Right cardiac atrium (tissue), 5 donors: Measurements from ENCODE around the gene EPS15. TPM values are rescaled to one million over a fixed set of nuclear protein-coding genes. Genes with fewer than 3 reads are reported as not detected.
"Not testable (repeated sequence)": the region's sequence is repeated elsewhere in the genome, so short reads cannot be mapped to it uniquely, and the experiment has no call there.

Experiments used
- ATAC-seq, 2 donors: fragments of 200-7000 bp; cut with Tn5 transposase; one replicate each; pipeline versions ENCODE4 v1.8.0 to v1.9.1; 2020; ENCODE audit warnings: moderate library complexity in 2 of 2, mild to moderate bottlenecking in 1 of 2
- DNase-seq, 3 donors: peaks; one replicate each; pipeline ENCODE4 v3.0.0-alpha.2; 2020
- H3K27ac ChIP-seq: one replicate; pipeline ENCODE4 v1.5.1; 2013; ENCODE audit warnings: mild to moderate bottlenecking, low read length, control low read depth, moderate library complexity
- H3K27me3 ChIP-seq: one replicate; pipeline ENCODE4 v1.6.1; 2013; ENCODE audit not compliant: control insufficient read depth, insufficient read depth
- H3K4me1 ChIP-seq: one replicate; pipeline ENCODE4 v1.6.1; 2013; ENCODE audit warnings: low read length; ENCODE audit not compliant: control insufficient read depth, insufficient read depth
- H3K4me3 ChIP-seq: one replicate; pipeline ENCODE4 v1.5.1; 2013; ENCODE audit warnings: low read length, control low read depth
- H3K9me3 ChIP-seq: one replicate; pipeline ENCODE4 v1.6.1; 2013; ENCODE audit warnings: low read length; ENCODE audit not compliant: control insufficient read depth
- WGBS: extraction: QIAGEN DNeasy Blood & Tissue Kit; methylation state at CpG from one replicate; pipeline ENCODE4 v1.1.7; 2013; 5-methylcytosine and 5-hydroxymethylcytosine counted together
- intact Hi-C, 4 donors: fragments of 100-400 bp; cut with DNase I; formaldehyde crosslinking; loops; one replicate each; pipeline versions ENCODE4 v1.11.0 to v1.14.0; 2022 to 2023
- polyA plus RNA-seq: library from polyadenylated mRNA; stranded (reverse); fragments of 200-250 nt; gene quantifications from one replicate; pipeline ENCODE4 v1.2.3, GENCODE V29; 2013
- total RNA-seq, 4 donors: library from RNA; stranded (reverse); fragmentation: NEBNext Ultra II Directional; extraction: Animal tissue kit (Norgen Biotek cat#: 25700); gene quantifications; one replicate each; pipeline ENCODE4 v1.2.1, GENCODE V29; 2021
- donor health status: healthy with polysubstance abuse.
- donor health status: DM: no; HTN: yes; CAD: no.
- donor health status: DM: no; HTN: no; CAD: no.
- donor health status: DM: no; HTN: yes; CAD: no; lungs with severe emphysema.
- donor health status: DM: yes; HTN: yes; CAD: no.

Gene EPS15
- total and polyA plus RNA-seq, 5 donors: 26.0 to 87.5 (median 74.4) TPM

DNA sequence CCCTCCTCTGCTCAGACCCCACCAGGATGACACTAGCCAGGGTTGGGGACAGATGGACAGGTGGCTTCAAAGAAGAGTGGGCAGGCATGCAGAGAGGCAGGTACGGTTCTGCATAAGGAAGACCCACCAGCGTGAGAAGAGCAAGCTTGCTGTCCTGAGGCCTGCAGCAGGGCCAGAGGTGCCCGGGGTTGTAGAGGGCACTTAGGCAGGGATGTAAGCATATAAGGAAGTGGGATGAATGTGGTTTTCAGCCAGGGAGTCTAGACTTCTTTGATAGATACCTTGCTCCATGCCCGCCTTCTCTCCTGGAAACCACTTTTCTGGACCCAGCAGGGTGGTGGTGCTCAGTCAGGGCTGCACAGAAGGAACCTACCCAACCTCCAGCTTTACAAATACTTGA is 190.1 kb downstream of the EPS15 start:
- 94% methylated on average over 4 of the region's 4 CpGs for WGBS
- peaks cover 7% of the 10 kb centered on the region for H3K4me1 ChIP-seq
- H3K4me3 ChIP-seq: no peak overlapping the region
- no peaks in the 10 kb centered on the region for H3K27me3 ChIP-seq
- no peaks in the 10 kb centered on the region for H3K9me3 ChIP-seq
- ATAC-seq (no peak), DNase-seq (peak in 1 of 3 donors; percentile 27)
- no peak overlapping the region for H3K27ac ChIP-seq
- intact Hi-C loops: no loop called here

DNA sequence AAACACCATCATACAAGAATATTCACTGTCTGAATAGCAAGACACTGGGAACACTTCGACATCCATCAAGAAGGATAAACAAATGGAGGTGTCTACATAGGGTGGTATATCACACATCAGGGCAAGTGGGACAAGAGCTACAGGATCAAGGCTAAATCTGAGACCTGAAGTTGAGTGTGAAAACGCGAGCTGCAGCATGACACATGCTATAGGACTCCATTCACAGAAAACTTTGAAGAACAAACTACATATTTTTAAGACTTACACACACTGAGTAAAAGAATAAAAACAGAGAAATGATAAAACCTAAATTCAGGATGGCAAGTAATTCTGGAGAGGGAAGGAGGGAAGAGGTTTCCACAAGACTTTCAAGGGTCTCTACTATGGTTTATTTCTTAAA is 190.8 kb downstream of the EPS15 start:
- H3K27ac ChIP-seq: no peak overlapping the region
- 91% methylated on average over 3 of the region's 3 CpGs for WGBS
- peaks cover 7% of the 10 kb centered on the region for H3K4me1 ChIP-seq
- intact Hi-C loops: no loop called here
- no peaks in the 10 kb centered on the region for H3K27me3 ChIP-seq
- no peak for DNase-seq
- no peaks in the 10 kb centered on the region for H3K9me3 ChIP-seq
- no peak overlapping the region for H3K4me3 ChIP-seq
- no peak for ATAC-seq

DNA sequence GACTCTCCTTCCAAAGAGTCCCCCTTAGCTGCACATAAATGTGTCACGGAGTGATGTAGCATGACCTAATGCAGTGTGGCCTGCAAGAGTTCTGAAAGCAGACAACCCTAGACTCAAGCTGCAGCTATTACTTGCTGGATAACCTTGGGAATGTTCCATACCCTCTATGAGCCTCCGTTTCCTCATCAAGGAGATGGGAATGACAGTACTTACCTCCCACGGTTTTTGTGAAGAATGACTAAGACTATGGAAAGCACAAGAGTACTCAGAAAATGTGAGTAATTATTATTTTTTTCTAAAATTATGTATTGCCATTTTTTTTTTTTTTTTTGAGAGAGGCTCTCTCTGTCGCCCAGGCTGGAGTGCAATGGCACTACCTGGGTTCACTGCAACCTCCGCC is 191.7 kb downstream of the EPS15 start:
- no peaks in the 10 kb centered on the region for H3K27me3 ChIP-seq
- WGBS: 84% methylated on average over 5 of the region's 5 CpGs
- no peaks in the 10 kb centered on the region for H3K9me3 ChIP-seq
- ATAC-seq: no peak
- H3K27ac ChIP-seq: no peak overlapping the region
- no peak for DNase-seq
- H3K4me3 ChIP-seq: no peak overlapping the region
- intact Hi-C loops: no loop called here
- peaks cover 7% of the 10 kb centered on the region for H3K4me1 ChIP-seq

DNA sequence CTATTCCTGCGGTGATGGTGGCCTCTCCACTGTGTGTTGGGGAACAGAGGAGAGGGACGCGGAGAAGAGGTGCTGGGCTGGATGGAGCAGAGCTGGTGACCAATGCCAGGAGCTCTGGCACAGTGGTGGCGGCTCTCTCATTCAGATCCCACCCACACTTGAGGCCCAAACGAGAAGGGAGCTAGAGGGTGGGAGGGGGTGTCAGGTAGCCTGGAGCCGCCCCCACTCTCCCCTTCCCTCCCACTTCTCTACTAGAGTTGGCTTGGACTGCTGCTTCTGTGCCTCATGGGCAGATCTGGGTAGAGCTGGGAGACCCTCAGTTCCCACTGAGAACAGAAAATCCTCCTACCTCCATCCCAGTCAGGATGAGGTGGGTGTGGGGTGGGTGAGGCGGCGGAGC is 192.2 kb downstream of the EPS15 start:
- DNase-seq (peak in 1 of 3 donors; percentile 50), ATAC-seq (peak; percentile 19 to 23)

DNA sequence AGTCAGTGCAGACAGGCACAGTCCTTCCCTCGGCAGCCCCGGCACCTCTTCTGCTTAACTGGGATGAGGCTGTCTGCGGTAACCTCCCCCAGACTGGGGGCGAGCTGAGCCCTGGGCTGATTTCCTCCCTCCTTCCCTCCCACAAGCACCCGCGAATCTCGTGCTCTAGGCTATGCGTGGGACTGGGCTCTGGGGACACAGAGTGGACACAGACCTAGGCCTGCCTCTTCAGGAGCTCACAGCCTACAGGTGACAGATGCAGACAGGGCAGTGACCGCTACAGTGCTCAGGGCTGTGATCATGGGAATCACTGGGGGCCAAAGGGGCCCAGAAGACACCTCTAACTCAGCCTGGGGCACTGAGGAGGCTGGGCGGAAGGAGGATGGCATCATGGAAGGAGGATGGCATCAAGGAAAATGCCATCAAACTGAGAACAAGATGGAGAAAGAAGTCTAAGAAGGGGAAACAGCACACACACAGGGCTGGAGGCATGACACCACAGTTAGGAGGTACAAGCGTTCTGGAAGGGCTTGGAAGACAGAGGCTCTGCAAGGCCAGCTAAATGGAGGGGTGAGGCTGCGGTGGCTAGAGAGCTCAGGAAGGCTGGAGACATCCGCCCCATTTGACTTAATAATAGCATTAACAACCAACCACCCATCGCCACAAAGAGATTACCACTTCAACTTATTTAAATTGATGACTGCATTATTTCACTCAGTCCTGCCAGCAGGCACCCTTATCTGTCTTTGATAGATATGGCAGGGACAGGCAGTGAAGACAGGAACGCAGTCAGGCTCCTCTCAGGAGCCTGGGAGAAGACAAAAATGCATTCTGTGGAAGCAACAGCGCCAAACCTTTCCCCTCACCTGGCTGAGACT is 192.9 kb downstream of the EPS15 start:
- peak overlapping the region; percentile 63 for H3K27ac ChIP-seq
- ATAC-seq (peak; percentile 15 to 40), DNase-seq (peak in 1 of 3 donors; percentile 41)
- peaks cover 7% of the 10 kb centered on the region for H3K4me1 ChIP-seq
- no peaks in the 10 kb centered on the region for H3K9me3 ChIP-seq
- intact Hi-C loops: no loop called here
- 61% methylated on average over 16 of the region's 16 CpGs for WGBS
- no peaks in the 10 kb centered on the region for H3K27me3 ChIP-seq
- H3K4me3 ChIP-seq: no peak overlapping the region

More for the DNA sequence above, 192.2 kb downstream of the EPS15 start:
- Histone ChIP-seq H3K4me3 (no peak overlapping the region), H3K27me3 (no peaks in the 10 kb centered on the region), H3K9me3 (no peaks in the 10 kb centered on the region), H3K27ac (peak overlapping the region; percentile 51), H3K4me1 (peaks cover 7% of the 10 kb centered on the region)
- intact Hi-C loops: no loop called here
- WGBS: 64% methylated on average over 8 of the region's 8 CpGs

DNA sequence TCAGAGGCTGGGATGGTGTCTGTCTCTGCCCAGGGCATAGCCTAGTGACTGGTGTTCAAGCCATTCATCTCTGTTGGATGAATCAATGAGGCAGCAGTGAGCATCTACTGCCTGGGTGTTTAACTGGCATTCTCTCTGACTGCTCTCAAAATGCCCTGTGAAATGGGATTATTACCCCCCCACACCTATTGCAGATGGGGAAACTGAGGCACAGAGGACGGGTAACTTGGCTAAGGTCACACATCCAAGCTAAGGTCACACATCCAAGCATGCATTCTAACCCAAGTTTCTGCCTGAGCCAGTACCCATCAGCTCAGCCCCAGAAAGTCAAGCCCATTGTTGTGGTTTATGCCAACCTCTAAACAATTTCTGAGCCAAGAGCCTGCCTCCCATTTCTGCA is 193.7 kb downstream of the EPS15 start:
- intact Hi-C loops: no loop called here
- WGBS: 55% methylated on average over 1 of the region's 1 CpG
- Histone ChIP-seq H3K4me1 (peaks cover 7% of the 10 kb centered on the region), H3K27ac (no peak overlapping the region), H3K9me3 (no peaks in the 10 kb centered on the region), H3K27me3 (no peaks in the 10 kb centered on the region), H3K4me3 (no peak overlapping the region)
- ATAC-seq (no peak), DNase-seq (no peak)

DNA sequence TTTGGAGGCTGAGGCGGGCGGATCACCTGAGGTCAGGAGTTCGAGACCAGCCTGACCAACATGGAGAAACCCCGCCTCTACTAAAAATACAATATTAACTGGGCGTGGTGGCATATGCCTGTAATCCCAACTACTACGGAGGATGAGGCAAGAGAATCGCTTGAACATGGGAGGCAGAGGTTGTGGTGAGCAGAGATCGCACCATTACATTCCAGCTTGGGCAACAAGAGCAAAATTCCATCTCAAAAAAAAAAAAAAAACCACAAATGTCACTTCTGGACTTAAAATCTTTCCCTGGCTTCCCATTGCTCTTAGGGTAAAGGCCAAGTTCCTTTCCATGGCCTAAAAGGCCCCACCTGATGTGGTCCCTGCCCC is 194.1 kb downstream of the EPS15 start:
- H3K4me3 ChIP-seq, intact Hi-C loops, H3K27me3 ChIP-seq, H3K9me3 ChIP-seq, ATAC-seq, H3K4me1 ChIP-seq, DNase-seq, H3K27ac ChIP-seq: not testable (repeated sequence)
- 97% methylated on average over 8 of the region's 8 CpGs for WGBS

DNA sequence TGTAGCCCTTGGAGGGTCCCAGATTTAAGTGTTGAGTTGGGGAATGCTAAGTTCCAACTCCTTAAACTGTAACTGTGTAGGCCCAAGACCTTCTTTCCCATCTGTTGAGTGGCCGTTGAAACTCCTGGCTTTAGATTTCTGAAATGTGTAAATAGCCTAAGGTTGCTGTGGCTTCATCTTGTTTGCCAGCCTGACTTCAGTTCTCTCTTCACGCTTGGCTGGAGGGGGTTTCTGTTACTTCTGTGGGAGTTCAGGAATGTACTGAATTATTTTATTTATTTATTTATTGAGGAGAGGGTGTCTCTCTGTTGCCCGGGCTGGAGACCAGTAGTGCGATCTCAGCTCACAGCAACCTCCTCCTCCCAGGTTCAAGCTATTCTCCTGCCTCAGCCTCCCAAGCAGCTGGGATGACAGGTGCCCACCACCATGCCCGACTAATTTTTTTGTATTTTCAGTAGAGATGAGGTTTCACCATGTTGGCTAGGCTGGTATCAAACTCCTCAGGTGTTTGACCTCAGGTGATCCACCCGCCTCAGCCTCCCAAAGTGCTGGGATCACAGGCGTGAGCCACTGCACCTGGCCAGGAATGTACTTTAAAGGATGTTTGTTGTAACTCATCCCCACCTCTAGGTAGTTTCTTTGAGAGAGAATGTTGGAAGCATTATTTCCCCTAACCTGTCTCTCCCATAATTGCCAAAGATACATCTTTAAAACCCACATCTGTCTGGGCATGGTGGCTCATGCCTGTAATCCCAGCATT is 194.6 kb downstream of the EPS15 start:
- DNase-seq (peak in 1 of 3 donors; percentile 7), ATAC-seq (no peak)
- Histone ChIP-seq H3K9me3 (no peaks in the 10 kb centered on the region), H3K4me1 (peaks cover 7% of the 10 kb centered on the region), H3K27me3 (no peaks in the 10 kb centered on the region), H3K4me3 (no peak overlapping the region), H3K27ac (no peak overlapping the region)
- intact Hi-C loops: no loop called here
- 91% methylated on average over 7 of the region's 7 CpGs for WGBS

DNA sequence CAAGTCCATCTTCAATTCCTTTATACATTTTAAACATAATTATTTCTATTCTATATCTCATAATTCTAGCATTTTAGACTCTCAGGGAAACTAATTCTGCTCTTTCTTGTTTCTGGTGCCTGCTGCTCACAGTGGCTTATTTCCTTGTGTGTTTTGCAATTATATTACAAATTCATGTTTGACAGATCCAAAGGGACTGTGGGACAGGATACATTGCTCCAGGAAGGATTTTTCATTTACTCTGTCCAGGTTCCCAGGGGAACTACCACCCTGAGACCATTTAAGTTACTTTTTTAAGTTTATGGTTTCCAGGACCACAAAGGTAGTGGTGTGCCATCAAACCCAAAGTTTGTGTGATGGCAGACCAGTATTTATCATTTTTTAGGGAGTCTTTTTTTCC is 195.3 kb downstream of the EPS15 start:
- H3K4me3 ChIP-seq: no peak overlapping the region
- no peak for ATAC-seq
- H3K9me3 ChIP-seq: no peaks in the 10 kb centered on the region
- no peak overlapping the region for H3K27ac ChIP-seq
- H3K27me3 ChIP-seq: no peaks in the 10 kb centered on the region
- DNase-seq: no peak
- intact Hi-C loops: no loop called here
- H3K4me1 ChIP-seq: peaks cover 6% of the 10 kb centered on the region

DNA sequence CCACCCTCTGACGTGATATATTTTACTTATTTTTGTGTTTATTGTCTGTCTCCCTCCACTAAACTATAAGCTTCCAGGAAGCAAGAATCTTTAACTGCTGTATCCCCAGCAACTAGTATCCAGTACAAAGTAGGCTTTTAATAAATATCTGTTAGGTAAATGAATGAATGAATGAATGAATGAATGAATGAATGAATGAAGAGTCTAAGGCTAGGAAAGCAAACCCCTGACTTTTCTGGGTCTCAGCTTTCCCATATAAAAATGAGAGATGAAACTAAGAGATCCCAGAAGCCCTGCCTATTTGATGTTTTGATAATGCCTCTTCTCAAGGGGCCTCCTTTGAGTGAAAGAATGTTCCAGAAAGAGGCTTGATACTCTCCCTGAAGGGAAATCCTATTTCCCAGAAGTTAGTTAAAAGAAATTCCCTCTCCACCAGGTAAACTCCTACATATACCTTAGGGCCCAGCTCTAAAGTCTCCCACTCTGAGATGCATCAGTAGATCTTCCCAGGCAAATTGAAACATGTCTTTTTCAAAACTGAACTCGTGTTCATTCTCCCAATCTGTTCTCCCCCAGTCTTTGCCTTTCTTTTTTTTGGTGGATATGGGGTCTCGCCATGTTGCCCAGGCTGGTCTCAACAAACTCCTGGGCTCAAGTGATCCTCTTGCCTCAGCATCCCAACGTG is 196.5 kb downstream of the EPS15 start:
- intact Hi-C loops: no loop called here

DNA sequence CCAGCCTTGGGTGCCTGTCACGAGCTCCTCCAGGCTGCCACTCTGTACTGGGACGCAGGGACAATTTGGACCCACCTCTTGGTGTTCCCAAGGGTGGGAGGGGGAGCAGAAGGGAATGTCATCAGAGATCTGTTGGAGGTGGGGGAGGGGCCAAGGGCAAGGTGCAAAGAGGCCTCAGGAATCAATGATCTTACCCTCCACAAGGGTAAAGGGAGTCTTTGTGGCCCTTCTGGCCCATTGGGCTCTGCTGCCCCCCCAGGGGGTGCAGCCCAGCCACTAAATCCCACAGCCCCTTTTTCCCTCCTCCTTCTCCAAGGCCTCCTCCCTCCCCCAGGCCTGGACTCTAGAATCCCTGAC is 197.2 kb downstream of the EPS15 start:
- ATAC-seq: no peak
- no peak for DNase-seq
- no peaks in the 10 kb centered on the region for H3K27me3 ChIP-seq
- no peak overlapping the region for H3K27ac ChIP-seq
- 96% methylated on average over 2 of the region's 2 CpGs for WGBS
- intact Hi-C loops: no loop called here
- peaks cover 4% of the 10 kb centered on the region for H3K4me1 ChIP-seq
- H3K4me3 ChIP-seq: no peak overlapping the region
- H3K9me3 ChIP-seq: no peaks in the 10 kb centered on the region

More for the DNA sequence above, 196.5 kb downstream of the EPS15 start:
- H3K9me3 ChIP-seq: no peaks in the 10 kb centered on the region
- DNase-seq (no peak), ATAC-seq (no peak)
- no peak overlapping the region for H3K4me3 ChIP-seq
- no peak overlapping the region for H3K27ac ChIP-seq
- no peaks in the 10 kb centered on the region for H3K27me3 ChIP-seq
- H3K4me1 ChIP-seq: peaks cover 6% of the 10 kb centered on the region
- 85% methylated on average over 4 of the region's 4 CpGs for WGBS
